ENCODE measurements around the gene KRTAP3-3. TPM values are rescaled to one million over a fixed set of nuclear protein-coding genes. Genes with fewer than 3 reads are reported as not detected.

Gene KRTAP3-3
- total RNA-seq, 1 experiment from 2014 or later: not detected

DNA sequence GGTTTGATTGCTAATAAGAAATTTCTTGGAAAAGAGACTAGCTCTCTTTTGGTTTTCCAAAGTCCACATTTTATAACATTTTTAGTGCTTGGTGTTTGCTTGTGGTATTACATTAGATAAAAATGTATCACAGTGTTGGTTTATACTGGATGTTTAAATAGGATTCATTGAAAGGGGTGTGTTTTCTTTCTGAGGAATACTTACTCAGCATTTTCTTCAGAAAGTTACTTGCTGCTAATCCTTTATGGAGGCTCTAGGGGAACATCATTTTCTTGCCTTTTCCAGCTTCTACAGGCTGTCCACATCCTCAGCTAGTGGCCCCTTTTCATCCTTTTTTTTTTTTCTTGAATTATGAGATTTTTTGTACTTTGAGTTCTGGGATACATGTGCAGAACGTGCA, 26.4 kb downstream of the KRTAP3-3 start:
- Histone ChIP-seq H3K4me2 (ENCODE audit: insufficient read depth, insufficient read length, low read length) (no peak overlapping the region), H2BK15ac (ENCODE audit: low read depth, low read length) (no peak overlapping the region), H2BK12ac (ENCODE audit: insufficient read length, low read depth, low read length) (no peak overlapping the region), H3K14ac (ENCODE audit: insufficient read depth, low read length) (no peak overlapping the region), H2AFZ (ENCODE audit: low read length) (no peak overlapping the region), H4K91ac (ENCODE audit: insufficient read length, low read depth, low read length) (no peak overlapping the region), H4K20me1 (ENCODE audit: control insufficient read depth, insufficient read depth, insufficient read length) (no peaks in the 10 kb centered on the region), H3K23ac (ENCODE audit: insufficient read length, low read depth, low read length) (no peak overlapping the region), H3K27ac (ENCODE audit: insufficient read length, low read depth, low read length) (no peak overlapping the region), H3K9me3 (ENCODE audit: control insufficient read depth, low read depth, low read length) (no peaks in the 10 kb centered on the region), H2AK5ac (ENCODE audit: insufficient read length, low read length) (no peak overlapping the region), H3K4me1 (ENCODE audit: insufficient read depth, low read length) (no peaks in the 10 kb centered on the region), H3K79me1 (ENCODE audit: insufficient read depth, low read depth, low read length, poor library complexity, severe bottlenecking) (no peaks in the 10 kb centered on the region), H4K5ac (ENCODE audit: insufficient read length, low read depth, low read length) (no peak overlapping the region), H3K79me2 (ENCODE audit: insufficient read depth, low read length) (no peaks in the 10 kb centered on the region), H3K23me2 (ENCODE audit: insufficient read length, low read depth, low read length, poor library complexity, severe bottlenecking) (no peaks in the 10 kb centered on the region), H3K18ac (ENCODE audit: insufficient read length, low read depth, low read length) (no peak overlapping the region), H3K4ac (ENCODE audit: low read depth, low read length) (no peak overlapping the region), H2BK120ac (ENCODE audit: low read depth, low read length, poor library complexity, severe bottlenecking) (no peak overlapping the region), H2BK5ac (ENCODE audit: insufficient read length, low read length) (no peak overlapping the region), H3T11ph (ENCODE audit: low read length) (no peak overlapping the region), H3K27me3 (ENCODE audit: insufficient read depth, low read length) (no peaks in the 10 kb centered on the region), H3K9ac (ENCODE audit: extremely low read depth, insufficient read length, low read length) (no peak overlapping the region), H2BK20ac (ENCODE audit: low read depth, low read length, poor library complexity, severe bottlenecking) (no peak overlapping the region), H3K56ac (ENCODE audit: insufficient read length, low read depth, low read length) (no peak overlapping the region), H4K8ac (replicated peaks; ENCODE audit: insufficient read length, low read depth, low read length) (no peak overlapping the region)
- TF ChIP-seq, protein P1, sequence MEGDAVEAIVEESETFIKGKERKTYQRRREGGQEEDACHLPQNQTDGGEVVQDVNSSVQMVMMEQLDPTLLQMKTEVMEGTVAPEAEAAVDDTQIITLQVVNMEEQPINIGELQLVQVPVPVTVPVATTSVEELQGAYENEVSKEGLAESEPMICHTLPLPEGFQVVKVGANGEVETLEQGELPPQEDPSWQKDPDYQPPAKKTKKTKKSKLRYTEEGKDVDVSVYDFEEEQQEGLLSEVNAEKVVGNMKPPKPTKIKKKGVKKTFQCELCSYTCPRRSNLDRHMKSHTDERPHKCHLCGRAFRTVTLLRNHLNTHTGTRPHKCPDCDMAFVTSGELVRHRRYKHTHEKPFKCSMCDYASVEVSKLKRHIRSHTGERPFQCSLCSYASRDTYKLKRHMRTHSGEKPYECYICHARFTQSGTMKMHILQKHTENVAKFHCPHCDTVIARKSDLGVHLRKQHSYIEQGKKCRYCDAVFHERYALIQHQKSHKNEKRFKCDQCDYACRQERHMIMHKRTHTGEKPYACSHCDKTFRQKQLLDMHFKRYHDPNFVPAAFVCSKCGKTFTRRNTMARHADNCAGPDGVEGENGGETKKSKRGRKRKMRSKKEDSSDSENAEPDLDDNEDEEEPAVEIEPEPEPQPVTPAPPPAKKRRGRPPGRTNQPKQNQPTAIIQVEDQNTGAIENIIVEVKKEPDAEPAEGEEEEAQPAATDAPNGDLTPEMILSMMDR (conservative IDR thresholded peaks at IDR 0.05): no peak
- no peak for DNase-seq
- Mint-ChIP-seq H3K9me3 (peaks cover 0 to 3% of the 10 kb centered on the region in 2 experiments; a peak in 1 of 5 replicates), H3K27me3 (ENCODE audit: low read depth) (no peaks in the 10 kb centered on the region; the same call in none of the 2 replicates), H3K36me3 (ENCODE audit: insufficient read depth in 1 of 3, low read depth in 3 of 3) (0 out of 7 replicates have a peak, but pooled peaks cover 0 to 3% (median 0%) of the 10 kb centered on the region in 3 experiments), H3K27ac (no peak overlapping the region), H3K4me3 (no peak overlapping the region), H3K4me1 (no peaks in the 10 kb centered on the region)
- no CpG with 5 or more reads among the region's 1 CpG for WGBS (ENCODE audit: extremely low coverage, insufficient read length, low lambda C conversion rate)

Data from H9 (cell line).